ENCODE data around the gene JOSD1.
"Not testable (repeated sequence)": the region's sequence is repeated elsewhere in the genome, so short reads cannot be mapped to it uniquely, and the experiment has no call there.

JOSD1 gene

DNA sequence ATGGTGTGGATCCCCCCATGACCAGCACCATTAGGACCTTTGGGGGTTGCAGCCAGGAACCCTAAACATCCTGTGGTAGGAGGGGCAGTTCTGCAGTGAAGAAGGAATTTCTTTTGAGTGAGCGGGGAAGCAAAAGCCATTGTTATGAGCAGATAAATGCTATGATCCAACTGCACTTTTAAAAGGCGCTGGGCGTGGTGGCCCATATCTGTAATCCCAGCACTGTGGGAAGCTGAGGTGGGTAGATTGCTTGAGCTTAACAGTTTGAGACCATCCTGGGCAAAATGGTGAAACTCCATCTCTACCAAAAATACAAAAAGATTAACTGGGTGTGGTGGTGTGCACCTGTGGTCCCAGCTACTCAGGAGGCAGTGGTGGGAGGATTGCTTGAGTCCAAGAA lies 24.9 kb downstream of the JOSD1 start:
- Histone ChIP-seq H3K9ac (no peak overlapping the region), H3K4me2 (no peak overlapping the region), H4K20me1 (no peaks in the 10 kb centered on the region), H3K4me1 (no peaks in the 10 kb centered on the region), H3K27me3 (no peaks in the 10 kb centered on the region), H3K27ac (no peak overlapping the region), H3K4me3 (no peak overlapping the region), H3K36me3 (peaks cover 33% of the 10 kb centered on the region), H3K9me3 (no peaks in the 10 kb centered on the region)
- TF ChIP-seq Cebpa-rat (IDR thresholded peaks at IDR 0.05), result no peak

- H3K27me3 ChIP-seq, result no peaks in the 10 kb centered on the region
- H3K4me2 ChIP-seq, result no peak overlapping the region
- H3K9me3 ChIP-seq, result no peaks in the 10 kb centered on the region
- peaks cover 40% of the 10 kb centered on the region for H3K36me3 ChIP-seq
- H3K4me3 ChIP-seq, result no peak overlapping the region
- H3K27ac ChIP-seq, result no peak overlapping the region
- no peak for TF ChIP-seq Cebpa-rat (IDR thresholded peaks at IDR 0.05)
- no peaks in the 10 kb centered on the region for H3K4me1 ChIP-seq
- H3K9ac ChIP-seq, result no peak overlapping the region
- no peaks in the 10 kb centered on the region for H4K20me1 ChIP-seq
These were observed 25.9 kb downstream of the JOSD1 start for GRCh38 chr22:38674888-38675287.

GRCh38 chr22:38657045-38657909 lies 43.5 kb downstream of the JOSD1 start:
- no peak for TF ChIP-seq Cebpa-rat (IDR thresholded peaks at IDR 0.05)
- Histone ChIP-seq H3K4me3 (peak overlapping the region; percentile 87), H3K27me3 (no peaks in the 10 kb centered on the region), H3K9ac (peak overlapping the region; percentile 99), H3K4me1 (peaks cover 25% of the 10 kb centered on the region), H3K9me3 (no peaks in the 10 kb centered on the region), H3K27ac (peak overlapping the region; percentile 99), H3K36me3 (peaks cover 5% of the 10 kb centered on the region; the same call in 1 of the 2 replicates), H4K20me1 (peaks cover 12% of the 10 kb centered on the region), H3K4me2 (peak overlapping the region; percentile 98)

DNA sequence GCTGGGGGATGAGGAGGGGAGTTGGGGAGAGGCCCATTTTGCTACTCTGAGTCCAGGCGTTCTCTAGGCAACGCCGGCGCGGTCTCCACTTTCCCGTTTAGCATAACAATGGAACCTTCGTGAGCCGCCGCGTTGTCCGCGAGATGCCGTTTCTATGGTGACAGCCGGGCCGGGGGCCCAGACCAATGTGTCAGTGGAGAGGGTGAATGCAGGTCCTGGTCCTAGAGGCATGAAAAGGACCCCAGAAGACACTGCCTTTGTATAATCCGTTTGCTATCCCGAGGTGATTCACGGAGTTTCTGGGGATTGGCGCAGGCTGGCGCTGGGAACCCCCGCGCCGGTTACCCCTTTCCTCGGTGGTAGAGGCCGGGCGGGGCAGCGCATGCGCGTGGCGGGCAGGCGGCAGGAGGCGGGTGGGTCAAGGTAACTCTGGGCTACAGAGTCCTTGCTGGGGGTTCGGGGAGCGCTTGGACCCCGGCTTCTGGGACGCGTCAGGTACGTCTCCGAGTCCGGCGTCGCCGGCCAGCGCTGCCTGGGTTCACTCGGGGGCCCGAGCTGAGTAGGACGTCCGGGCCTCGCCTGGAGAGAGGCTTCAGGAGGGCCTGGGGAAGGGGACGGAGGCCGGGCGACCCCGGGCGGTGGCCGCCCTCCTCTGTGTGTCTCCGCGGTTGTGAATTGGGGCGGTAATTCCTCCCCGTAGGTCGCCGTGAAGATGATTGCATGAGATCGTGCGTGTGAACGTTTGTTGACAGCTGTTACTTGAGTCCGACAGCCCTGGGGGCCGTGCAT lies 44.3 kb downstream of the JOSD1 start, which contains the start of the genes CBY1 and FAM227A:
TSS of gene CBY1 (plus strand) at position 383 of the 789 bp plus-strand sequence. CDS start 11,417 bp downstream, outside the sequence.
TSS of gene FAM227A (minus strand) at position 137 of the 789 bp plus-strand sequence. CDS start 6,224 bp downstream, outside the sequence.
- Histone ChIP-seq H3K9me3 (no peaks in the 10 kb centered on the region), H3K27ac (peak within 1 kb of the TSS; percentile 99), H3K4me3 (peak within 1 kb of the TSS; percentile 87), H3K27me3 (no peaks in the 10 kb centered on the region), H3K9ac (peak within 1 kb of the TSS; percentile 99), H3K36me3 (peaks cover 5% of the 10 kb centered on the region; the same call in 1 of the 2 replicates), H3K4me1 (peaks cover 25% of the 10 kb centered on the region), H4K20me1 (peaks cover 12% of the 10 kb centered on the region), H3K4me2 (peak within 1 kb of the TSS; percentile 98)
- TF ChIP-seq Cebpa-rat (IDR thresholded peaks at IDR 0.05), result no peak

DNA sequence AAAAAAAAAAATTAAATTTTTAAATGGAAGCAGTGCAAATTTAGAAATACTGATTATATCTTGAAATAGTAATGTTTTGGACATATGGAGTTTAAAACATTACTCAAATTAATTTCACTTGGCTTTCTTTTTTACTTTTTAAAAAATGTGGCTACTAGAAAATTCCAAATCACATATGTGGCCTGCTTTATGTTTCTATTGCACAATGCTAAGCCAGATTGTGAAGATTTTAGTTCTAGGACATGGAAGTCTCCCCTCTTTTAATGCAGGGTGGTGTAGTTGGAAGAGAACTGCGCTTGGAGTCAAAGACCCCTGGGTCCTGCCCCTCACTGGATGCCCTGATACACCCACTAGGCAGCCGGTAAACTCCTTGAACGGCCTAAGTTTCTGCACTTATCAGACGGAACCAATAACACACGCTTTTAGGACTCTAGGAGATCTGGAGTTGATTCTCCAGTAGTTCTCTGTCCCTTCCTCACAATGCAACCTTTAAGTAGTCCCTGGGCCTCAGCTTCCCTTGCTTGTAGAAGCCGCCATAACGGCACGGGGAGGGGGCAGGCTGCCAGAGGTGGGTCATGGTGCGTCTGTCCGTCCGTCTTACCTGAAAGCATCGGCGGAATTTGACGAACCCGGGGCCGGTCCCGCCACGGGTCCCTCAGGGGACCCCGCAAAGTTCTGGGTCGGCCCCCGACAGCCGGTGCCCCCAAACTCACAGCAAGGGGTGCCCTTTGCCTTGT lies 45.1 kb downstream of the JOSD1 start:
- Histone ChIP-seq H4K20me1 (peaks cover 12% of the 10 kb centered on the region), H3K4me2 (peak overlapping the region; percentile 98), H3K9me3 (no peaks in the 10 kb centered on the region), H3K27ac (peak overlapping the region; percentile 99), H3K4me1 (peaks cover 25% of the 10 kb centered on the region), H3K4me3 (peak overlapping the region; percentile 87), H3K36me3 (no peaks in the 10 kb centered on the region), H3K9ac (peak overlapping the region; percentile 99), H3K27me3 (no peaks in the 10 kb centered on the region)
- TF ChIP-seq Cebpa-rat (IDR thresholded peaks at IDR 0.05), result no peak

DNA sequence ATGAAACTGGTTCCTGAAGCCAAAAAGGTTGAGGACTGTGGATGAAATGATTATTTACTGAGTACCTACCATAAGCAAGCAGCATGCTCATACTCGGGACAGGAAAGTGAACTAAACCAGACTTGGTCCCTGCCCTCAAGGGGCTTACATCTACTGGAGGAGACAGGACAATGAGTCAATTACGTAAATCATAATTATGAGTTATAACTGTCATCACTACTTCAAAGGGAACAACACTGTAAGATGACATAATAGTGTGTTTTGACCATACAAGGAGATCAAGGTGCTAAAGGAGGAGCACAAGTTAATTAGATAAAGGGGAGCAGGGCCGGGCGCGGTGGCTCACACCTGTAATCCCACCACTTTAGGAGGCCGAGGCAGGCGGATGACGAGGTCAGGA lies 47.0 kb downstream of the JOSD1 start:
- H3K36me3 ChIP-seq, result 0 out of 2 replicates have a peak, but pooled peaks cover 3% of the 10 kb centered on the region
- H3K4me2 ChIP-seq, result no peak overlapping the region
- H3K27ac ChIP-seq, result no peak overlapping the region
- H3K27me3 ChIP-seq, result no peaks in the 10 kb centered on the region
- no peaks in the 10 kb centered on the region for H3K9me3 ChIP-seq
- TF ChIP-seq Cebpa-rat (IDR thresholded peaks at IDR 0.05), result no peak
- H3K4me1 ChIP-seq, result peaks cover 25% of the 10 kb centered on the region
- H3K4me3 ChIP-seq, result no peak overlapping the region
- no peak overlapping the region for H3K9ac ChIP-seq
- peaks cover 10% of the 10 kb centered on the region for H4K20me1 ChIP-seq

GRCh38 chr22:38652859-38653258 lies 47.9 kb downstream of the JOSD1 start:
- Histone ChIP-seq H3K4me1 (peaks cover 17% of the 10 kb centered on the region), H3K9me3 (no peaks in the 10 kb centered on the region), H3K27ac (no peak overlapping the region), H3K9ac (no peak overlapping the region), H3K27me3 (no peaks in the 10 kb centered on the region), H3K36me3 (0 out of 2 replicates have a peak, but pooled peaks cover 3% of the 10 kb centered on the region), H3K4me2 (no peak overlapping the region), H4K20me1 (peaks cover 6% of the 10 kb centered on the region; the same call in 1 of the 2 replicates), H3K4me3 (no peak overlapping the region)
- no peak for TF ChIP-seq Cebpa-rat (IDR thresholded peaks at IDR 0.05)

- Histone ChIP-seq H3K4me3 (no peak overlapping the region), H3K9ac (no peak overlapping the region), H3K27me3 (no peaks in the 10 kb centered on the region), H3K9me3 (no peaks in the 10 kb centered on the region), H3K4me2 (no peak overlapping the region), H3K4me1 (no peaks in the 10 kb centered on the region), H3K27ac (no peak overlapping the region), H3K36me3 (0 out of 2 replicates have a peak, but pooled peaks cover 3% of the 10 kb centered on the region), H4K20me1 (no peaks in the 10 kb centered on the region)
- TF ChIP-seq Cebpa-rat (IDR thresholded peaks at IDR 0.05), result no peak
These were observed 50.8 kb downstream of the JOSD1 start for GRCh38 chr22:38649841-38650522.

DNA sequence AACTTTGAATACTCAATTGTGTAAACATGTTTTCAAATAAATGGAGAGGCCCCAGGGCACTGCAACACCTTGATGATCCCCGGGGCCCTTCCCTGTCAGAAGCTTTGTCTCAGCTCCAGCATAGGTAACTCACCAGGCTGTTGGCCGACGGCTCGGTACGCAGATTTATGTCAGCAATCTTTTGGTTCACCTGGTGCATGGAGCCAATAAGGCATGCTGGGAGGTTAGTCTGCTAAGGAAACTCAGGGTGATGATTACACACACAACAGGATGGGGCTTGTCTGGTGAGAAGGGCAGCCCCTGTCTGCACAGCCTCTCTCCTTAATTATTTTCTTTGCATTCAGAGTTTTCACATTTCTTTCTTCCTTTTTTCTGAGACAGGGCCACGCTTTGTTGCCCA lies 55.3 kb downstream of the JOSD1 start:
- no peaks in the 10 kb centered on the region for H3K27me3 ChIP-seq
- no peak overlapping the region for H3K9ac ChIP-seq
- no peaks in the 10 kb centered on the region for H3K4me1 ChIP-seq
- H3K36me3 ChIP-seq, result 0 out of 2 replicates have a peak, but pooled peaks cover 3% of the 10 kb centered on the region
- no peak overlapping the region for H3K27ac ChIP-seq
- no peaks in the 10 kb centered on the region for H3K9me3 ChIP-seq
- H3K4me3 ChIP-seq, result no peak overlapping the region
- H4K20me1 ChIP-seq, result no peaks in the 10 kb centered on the region
- H3K4me2 ChIP-seq, result no peak overlapping the region
- TF ChIP-seq Cebpa-rat (IDR thresholded peaks at IDR 0.05), result 0 out of 2 replicates have a peak, but pooled peaks have one; percentile 19

- not testable (repeated sequence) for H3K27me3 ChIP-seq
These were observed 56.5 kb downstream of the JOSD1 start for GRCh38 chr22:38644245-38644644.

More at GRCh38 chr22:38644245-38644644, 56.5 kb downstream of the JOSD1 start:
- not testable (repeated sequence) for H3K9me3 ChIP-seq, H3K4me2 ChIP-seq, H4K20me1 ChIP-seq, H3K27ac ChIP-seq, H3K9ac ChIP-seq, H3K4me3 ChIP-seq, H3K4me1 ChIP-seq, H3K36me3 ChIP-seq

All from BLaER1 (cell line).